Smooth muscle cell of the brain vasculature (primary cell): ENCODE measurements around the gene NR3C1.

Source experiments
- DNase-seq: peaks from one replicate; pipeline ENCODE4 v3.0.0-alpha.2; 2012; ENCODE audit warnings: low read depth, low spot score

The NR3C1 gene

DNA sequence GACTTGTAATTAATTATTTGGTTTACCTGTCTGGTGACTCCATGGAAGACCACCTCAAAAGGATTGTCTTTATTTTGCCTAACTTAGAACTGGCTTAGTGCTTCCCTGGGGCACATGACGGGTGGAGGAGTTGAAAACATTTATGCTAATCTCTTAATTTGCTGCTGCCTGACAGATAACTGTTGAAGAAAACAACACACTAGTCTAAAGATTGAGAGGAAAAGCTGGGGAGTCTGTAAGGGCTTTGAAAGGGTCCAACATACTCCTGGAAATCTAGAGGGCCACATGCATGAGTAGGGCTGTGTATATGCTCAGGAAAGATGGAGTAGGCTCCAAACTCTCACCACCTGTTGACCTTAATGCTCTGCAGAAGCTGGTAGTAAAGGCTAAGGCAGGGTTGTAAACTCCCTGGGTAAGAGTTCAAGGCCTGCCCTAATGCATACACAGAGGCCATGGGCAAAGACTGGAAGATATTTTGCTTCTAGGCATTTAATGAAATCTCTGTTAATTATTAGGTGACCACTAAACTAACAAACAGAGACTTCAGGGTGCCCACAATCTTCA lies 40.7 kb downstream of the NR3C1 start:
- no peak for DNase-seq

DNA sequence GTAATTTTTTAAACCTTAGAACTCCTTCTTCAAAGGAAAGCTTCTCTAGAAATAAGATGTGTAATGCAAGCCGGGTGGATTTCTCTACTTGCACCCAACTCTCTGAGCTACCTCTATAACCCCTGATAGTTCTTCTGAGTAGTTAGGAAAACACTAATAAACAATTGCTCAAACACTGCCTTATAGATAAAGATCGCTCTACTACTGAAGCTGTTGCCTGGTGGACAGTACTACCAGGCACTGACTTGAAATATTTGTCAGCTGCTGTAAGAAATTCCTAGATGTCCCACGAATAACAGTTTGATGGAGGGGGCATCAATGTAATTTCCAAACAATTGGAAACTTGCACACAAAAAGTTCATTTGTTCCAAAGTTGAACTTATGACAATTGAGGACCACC lies 42.0 kb downstream of the NR3C1 start:
- DNase-seq, result no peak

DNA sequence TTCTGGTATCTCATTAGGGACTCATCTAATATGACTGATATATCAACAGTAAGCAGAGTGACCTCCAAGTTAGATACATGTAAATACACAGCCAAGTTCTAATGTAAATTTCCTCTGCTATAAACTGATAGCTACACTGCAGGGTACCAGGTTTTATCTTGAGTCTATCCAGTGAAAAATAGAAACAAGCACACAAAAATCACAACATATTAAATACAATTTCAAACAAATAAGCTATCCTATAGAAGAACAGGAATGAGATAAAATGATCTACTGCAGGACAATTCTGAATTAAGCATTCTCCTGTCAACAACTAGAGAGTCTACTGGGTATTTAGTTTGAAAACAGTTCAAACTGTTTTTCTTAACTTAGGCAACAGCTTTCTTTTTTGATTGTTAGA lies 42.7 kb downstream of the NR3C1 start:
- DNase-seq, result no peak

DNA sequence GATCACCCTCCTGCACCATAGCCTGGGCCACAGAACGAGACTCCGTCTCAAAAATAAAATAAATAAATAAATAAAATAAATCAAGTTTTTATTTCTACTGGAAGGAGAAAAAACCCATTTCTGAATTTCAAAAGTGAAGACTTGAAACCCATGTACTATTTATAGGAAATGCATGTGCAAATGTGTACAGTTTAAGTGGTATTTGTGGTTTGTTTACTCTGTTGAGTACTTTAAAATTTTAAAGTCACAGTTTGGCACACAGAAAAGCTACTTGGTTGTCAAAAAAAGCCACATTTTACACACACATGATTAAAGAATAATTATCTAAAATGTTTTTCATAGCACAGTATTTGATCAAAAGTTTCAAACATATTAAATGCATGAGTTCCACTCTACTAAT lies 43.6 kb downstream of the NR3C1 start:
- DNase-seq, result no peak

DNA sequence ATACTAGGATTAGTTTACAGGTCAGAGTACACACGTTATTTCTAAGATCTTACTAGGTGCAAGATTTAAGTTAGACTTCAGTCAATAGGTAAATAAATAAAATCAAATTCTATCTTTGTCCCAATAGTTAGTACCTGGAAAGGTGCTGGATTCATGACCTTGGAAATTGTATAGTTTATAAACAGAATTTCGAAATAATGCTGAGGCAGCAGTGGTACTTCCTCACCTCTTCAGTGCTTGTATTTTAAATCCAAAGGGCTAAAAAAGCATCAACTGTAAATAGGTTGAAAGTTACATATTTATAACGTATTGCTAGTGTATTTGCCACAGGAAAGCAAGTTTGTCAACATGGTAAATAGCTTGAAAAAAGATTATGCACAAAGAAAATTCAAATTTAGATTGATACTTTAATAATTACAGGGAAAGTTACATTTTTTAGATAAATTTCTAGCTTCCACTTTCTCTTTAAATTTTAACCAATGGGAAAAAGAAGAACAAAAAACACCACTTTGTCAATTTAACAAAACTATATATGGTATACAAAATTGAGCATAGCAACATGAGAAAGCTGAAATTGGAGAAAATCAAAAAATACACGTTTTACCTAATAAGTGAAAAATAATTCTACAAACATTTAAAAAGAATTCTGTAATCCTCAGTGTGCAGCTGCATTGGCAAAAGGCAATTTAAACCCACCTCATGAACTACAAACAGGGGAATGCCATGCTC lies 46.5 kb downstream of the NR3C1 start:
- DNase-seq, result no peak

DNA sequence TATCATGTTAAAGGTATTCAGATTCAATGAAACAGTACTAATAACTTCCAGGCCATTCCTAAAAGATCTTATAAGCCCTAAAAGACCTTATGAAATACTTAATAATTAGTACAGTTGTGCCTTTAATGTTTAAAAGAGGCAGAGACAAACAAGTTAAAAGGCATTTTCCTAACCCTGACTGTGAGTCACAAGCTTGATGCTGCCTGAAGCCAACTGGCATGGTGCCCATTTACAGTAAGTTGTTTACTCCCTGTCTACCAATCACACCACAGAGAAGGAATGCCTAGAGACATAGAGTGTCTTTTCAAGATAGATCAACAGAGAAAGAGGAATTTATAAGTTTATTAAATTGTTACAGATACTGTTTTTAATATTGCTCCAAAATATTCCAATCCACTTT lies 47.8 kb downstream of the NR3C1 start:
- peak; percentile 91 for DNase-seq

DNA sequence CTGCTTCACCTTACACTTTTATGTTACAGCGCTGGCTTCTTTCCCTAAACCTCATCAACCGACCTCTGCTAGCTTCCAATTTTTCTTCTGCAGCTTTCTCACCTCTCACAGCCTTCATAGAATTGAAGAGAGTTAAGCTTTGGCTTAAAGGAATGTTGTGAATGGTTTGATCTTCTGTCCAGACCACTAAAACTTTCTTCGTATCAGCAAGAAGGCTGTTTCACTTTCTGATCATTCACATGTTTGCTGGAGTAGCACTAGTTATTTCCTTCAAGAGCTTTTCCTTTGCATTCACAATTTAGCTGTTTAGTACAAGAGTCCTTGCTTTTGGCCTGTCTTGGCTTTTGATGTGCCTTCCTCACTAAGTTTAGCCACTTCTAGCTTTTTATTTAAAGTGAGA lies 49.5 kb downstream of the NR3C1 start:
- DNase-seq, result no peak

DNA sequence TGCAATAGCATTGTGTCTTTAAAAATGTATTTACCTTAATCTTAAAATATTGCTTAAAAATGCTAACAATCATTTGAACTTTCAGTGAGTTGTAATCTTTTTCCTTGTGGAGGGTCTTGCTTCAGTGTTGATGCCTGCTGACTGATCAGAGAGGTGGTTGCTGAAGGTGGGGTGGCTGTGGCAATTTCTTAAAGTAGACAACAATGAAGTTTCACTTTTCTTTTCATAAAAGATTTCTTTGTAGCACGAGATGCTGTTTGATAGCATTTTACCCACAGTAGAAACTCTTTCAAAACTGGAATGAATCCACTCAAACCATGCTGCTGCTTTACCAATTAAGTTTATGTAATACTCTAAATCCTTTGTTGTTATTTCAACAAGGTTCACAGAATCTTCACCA lies 50.8 kb downstream of the NR3C1 start:
- no peak for DNase-seq

DNA sequence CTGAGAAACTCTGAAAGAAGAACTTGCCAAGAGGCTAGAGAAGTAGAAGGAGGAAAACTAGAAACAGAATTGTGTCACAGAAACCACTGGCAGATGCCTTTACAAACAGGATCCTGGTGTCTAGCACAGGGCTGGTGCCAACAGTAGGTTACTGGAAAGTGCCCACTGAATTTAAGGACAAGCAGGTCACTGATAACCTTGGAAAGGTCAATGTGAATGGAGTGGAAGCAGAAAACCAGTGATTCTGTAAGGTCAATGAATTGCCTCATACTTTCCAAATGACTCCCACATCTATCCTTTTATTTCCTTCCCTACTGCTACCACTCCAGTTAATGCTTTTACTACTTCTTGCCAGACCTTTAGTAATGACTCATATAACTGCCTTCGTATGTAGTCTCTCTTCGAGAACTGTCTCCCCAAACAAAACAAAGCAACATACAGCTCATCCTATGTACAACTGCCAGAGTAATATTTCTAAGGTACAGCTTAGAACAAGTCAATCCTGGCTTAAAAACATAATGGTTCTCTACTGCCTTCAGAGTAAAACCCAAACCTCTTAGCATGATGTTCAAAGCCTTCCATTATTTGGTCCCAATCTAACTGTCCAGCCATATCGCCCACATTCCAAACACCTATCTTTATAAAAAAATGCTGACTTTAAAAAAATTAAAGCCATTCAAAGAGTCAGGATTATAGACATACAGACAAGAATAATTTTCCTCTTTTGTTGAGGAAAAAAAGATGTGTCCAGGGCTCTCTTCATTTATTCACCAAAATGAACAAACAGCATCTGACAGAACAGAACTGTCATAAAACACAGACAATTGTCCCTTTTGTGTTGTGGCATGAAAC lies 52.5 kb downstream of the NR3C1 start:
- peak; percentile 24 for DNase-seq

DNA sequence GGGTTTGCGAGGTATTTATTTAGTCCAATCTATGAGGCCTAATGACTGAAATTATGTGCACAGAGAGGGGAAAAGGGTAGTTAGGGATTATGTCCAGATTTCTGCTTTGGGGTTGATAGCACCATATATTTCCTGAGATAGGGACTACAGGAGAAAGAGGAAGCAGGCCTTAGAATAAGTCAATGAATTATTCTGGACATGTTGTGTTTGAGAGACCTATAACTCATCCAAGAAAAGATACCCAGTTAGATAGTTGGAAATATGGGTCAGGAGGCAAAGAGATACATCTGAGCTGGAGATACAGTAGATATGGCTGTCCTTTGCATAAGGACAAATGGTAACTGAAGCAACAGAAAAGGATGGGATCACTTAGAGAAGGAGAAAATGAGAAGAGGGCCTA lies 53.1 kb downstream of the NR3C1 start:
- DNase-seq, result no peak

DNA sequence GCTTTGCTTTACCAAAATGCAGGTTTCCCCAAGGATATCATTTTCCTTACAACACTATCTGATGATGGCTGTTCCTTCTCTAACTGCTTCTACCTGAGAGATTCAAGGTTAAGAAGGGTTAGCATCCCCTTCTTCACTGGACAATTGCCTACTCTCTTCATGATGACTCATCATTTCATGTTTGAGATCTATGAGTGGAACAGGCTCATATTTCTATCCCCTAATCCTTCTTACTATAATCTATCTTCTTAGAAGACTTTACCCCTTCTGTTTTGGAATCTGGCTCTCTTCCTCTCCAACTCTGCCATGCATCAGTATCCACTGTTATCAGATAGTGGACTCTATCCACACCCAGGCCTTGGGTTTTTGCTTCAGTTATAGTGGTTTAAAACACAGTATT lies 54.3 kb downstream of the NR3C1 start:
- DNase-seq, result no peak

DNA sequence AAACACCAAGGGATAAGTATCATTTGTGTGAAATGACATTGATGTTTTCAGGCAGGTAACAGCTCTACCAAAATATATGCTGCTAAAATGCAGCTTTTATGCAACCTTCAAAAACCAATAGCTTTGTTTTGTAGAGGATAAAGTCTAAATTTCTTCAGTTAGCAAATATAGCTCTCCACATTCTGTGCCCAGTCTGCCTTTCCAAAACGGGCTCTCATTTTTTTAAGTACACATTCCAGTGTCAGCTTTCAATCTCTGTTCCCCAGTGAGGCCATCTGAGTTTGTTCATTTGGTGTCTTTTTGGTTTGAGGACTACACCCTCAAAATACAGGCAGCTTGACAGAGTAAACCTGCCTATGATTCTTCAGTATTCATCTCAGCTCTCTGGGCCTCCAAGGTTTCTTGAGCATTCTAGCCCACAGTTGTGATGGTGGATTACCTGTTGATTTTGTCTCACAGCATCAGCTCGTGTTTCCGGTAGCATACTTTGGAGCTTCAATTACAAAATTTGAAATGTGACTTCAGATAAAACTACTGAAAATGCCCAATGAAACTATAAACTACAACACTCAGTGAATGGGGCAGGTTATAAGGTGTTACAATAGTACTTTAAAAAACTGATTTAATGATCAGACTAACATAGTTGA lies 55.7 kb downstream of the NR3C1 start:
- no peak for DNase-seq

DNA sequence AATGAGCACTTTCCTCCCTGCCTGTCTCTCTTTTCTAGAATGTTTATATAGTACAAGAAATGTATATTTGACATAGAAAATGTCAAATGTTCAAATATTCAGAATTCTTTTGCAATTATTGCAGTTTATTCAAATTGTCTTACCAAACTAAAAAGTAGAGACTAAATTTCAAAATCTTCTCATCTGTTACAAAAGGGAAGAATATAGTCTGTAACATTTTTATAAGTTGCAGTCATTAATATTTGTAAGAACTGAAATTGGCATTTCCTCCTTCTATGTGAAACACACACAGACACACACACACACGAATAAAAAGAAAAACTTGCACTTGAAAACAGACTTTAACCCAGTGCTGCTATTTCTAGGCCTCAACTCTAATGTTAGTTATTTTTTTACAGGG lies 56.4 kb downstream of the NR3C1 start:
- no peak for DNase-seq

DNA sequence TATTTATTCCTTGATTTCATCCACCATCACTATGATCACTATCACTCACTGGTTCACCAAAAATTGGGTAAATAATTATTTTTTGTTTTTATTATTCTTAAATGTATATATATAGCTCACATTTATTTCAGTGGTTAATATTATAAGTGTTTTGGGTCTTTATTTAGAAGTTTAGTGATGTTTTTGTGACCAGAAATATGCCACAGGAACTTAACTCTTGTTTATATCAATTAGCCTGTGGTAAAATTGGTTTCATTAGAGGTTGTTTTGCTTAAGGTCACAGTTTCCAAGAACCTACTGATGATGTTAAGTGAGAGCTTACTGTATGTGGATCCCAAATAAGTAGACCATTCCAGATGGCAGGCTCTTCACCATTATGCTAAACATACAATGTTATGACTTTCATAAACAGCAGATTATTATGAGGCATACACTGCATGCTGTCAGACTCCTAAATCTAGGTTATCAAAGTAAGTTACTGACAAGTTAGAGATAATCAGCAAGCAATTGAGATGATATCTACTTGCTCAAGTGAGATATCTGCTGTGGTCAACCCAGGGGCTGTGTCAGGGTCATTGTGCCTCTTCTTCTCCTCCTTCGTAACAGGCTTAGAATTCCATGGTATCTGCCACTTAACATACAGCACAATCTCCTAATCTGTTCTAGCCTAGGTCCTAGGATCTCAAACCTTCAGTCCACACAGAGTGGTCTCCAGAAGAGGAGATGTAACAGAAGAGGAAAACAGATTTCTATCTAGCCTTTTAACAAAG lies 57.6 kb downstream of the NR3C1 start:
- DNase-seq, result no peak

DNA sequence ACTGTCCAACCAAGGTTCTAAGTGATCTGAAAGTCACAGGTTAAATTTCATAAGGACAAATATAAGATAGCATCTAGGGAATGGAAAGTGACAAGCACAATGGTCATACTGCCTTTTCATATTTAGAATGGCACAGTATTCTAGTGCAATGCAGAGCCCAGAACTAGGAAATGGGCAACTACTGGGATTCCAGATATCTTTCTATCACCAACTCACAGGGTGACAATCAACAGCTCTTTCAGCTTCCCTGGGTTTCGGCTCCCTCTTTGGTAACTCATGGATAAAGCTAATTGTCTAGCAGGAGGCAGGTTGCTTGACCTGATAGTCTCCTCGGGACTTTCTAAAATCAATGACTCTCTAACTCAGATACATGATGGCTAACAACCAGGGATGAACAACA lies 60.4 kb downstream of the NR3C1 start:
- no peak for DNase-seq

DNA sequence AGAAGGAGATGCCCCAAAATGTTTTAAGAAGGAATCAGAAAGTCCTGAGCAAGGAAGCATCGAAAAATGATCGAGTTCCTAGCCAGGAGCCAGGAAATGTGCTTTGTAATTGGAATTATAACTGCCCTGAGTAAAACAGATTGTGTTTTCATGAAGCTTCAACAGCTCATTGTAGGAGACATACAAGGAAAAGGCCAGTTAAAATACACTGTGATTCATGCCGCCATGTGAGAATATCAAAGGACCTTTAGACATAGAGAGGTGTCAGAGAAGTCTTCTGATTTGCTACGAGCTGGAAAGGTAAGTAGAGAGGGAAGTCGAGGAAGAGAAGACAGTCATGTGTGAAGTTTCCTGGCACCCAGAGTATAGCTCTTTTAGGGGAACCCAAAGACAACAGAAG lies 60.9 kb downstream of the NR3C1 start:
- no peak for DNase-seq

DNA sequence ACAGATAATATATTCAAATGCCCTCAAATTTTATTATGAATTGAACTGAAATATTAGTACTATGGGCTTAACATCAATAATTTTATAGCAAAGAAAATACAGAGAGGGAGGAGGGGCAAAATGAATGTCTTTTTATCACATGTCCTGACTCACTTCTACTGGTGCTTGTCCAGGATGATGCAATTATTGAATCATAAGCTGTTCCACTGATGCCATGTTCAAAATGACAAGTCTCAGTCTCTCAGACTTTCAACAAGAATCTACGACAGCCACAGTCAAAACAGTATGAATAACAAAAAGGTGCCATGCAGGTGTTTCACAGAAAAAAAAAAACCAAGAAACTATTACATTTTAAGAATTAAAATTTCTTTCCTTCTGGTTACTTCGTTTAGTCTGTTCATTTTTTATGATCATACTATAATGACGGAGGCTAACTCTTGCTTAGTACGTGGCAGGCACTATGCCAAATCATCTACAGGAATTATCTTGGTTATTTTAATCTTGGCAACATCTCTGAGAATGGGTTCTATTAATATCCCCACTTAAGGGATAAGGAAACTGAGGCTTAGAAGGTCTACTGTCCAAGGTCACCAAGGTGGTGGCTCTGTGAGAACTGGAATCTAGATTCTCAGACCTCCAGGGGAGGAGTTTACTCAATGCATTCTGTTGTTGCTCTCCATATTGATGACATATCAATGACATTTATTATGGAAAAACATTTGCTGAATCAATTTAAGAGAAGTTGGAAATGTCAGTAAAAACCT lies 61.5 kb downstream of the NR3C1 start:
- DNase-seq, result no peak

DNA sequence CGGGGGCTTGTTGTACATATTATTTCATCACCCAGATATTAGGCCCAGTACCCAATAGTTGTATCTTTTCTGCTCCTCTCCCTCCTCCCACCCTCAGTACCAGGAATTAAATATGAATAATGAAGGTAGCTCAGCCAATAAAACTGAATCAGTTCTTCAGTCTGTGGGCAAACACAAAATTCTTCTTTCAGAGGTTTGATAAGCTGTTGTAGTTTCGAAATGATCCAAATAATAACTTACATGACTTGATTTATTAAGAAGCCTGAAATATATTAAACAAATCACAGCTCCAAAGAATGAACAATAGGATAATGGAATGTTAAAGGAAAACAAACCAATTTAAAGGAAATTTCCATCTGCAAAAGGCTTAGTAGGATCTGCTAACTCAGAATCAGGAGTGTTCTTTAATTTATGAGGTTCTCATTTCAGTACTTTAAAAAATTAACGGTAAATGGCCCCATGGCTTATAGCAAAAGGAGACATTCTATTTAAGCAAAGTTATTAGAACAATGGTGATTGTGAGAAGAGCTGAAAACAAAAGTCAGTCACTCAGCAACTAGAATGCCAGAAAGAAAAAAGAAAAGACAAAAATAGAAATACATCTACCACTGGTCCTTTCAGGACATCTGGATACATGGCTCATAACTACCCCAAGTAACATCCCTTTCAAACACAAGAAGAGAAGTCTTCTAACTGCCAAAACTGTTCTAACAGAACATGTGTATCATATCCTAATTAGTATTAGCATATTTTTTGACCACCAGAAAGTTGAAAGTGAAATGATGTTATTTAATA lies 62.4 kb downstream of the NR3C1 start:
- DNase-seq, result no peak

DNA sequence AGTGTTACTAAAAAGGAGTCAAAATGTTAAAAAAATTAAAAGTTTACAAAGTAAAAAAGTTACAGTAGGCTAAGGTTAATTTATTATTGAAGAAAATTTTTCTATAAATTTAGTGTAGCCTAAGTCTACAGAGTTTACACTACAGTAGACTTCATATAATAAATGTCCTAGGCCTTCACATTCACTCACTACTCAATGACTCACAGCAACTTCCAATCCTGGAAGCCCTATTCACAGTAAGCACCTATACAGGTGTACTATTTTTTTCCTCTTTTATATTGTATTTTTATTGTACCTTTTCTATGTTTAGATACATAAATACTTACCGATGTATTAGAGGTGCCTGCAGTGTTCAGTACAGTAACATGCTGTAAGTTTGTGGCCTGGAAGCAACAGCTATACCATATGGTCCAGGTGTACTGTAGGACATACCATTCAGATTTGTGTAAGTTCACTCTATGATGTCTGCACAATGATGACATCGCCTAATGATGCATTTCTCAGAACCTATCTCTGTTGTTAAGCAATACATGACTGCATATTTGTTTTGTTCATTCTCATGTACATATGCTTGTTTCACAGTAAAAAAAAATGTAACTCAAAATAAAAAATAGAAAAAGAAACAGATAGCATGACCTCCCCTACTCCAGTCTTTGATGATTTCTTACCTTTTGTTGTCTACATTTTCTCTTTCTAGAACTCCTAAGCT lies 64.7 kb downstream of the NR3C1 start:
- no peak for DNase-seq
